ENCODE results near the gene GPR171.
"Not testable (repeated sequence)": the region's sequence is repeated elsewhere in the genome, so short reads cannot be mapped to it uniquely, and the experiment has no call there.

GPR171 gene

GRCh38 chr3:151203051-151203420 is at the start of gene GPR171:
Gene GPR171, minus strand, starts transcription at chr3:151203216. Its CDS starts 3,830 bp downstream, at chr3:151199386.
- peak; percentile 41 for DNase-seq (ENCODE audit: low read depth)

- DNase-seq (ENCODE audit: low read depth), result no peak
Observed at GRCh38 chr3:151248772-151249337, 45.8 kb upstream of the GPR171 start.

DNA sequence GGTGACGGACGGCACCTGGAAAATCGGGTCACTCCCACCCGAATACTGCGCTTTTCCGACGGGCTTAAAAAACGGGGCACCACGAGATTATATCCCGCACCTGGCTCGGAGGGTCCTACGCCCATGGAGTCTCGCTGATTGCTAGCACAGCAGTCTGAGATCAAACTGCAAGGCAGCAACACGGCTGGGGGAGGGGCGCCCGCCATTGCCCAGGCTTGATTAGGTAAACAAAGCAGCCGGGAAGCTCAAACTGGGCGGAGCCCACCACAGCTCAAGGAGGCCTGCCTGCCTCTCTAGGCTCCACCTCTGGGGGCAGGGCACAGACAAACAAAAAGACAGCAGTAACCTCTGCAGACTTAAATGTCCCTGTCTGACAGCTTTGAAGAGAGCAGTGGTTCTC is 39.0 kb upstream of the GPR171 start:
- not testable (repeated sequence) for DNase-seq (ENCODE audit: low read depth)

DNA sequence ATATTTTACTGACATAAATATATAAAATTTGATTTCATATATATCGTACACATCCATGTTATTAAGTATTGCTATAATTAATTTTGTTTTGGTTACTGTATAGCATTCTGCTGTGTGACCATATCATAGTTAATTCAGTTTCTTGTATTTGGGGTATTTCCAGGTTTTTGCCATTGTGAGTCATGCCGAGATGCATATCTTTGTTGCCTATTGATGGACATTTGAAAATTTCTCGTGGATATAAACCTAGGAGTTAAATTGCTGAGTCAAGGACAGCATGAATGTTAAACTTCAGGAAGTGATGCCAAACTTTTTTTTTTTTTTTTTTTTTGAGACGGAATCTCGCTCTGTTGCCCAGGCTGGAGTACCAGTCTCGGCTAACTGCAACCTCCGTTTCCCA is 33.7 kb upstream of the GPR171 start:
- no peak for DNase-seq (ENCODE audit: low read depth)

- DNase-seq (ENCODE audit: low read depth), result no peak
Observed at GRCh38 chr3:151236316-151236715, 33.3 kb upstream of the GPR171 start.

- no peak for DNase-seq (ENCODE audit: low read depth)
Observed at GRCh38 chr3:151234825-151235224, 31.8 kb upstream of the GPR171 start.

- DNase-seq (ENCODE audit: low read depth), result no peak
Observed at GRCh38 chr3:151232991-151233390, 30.0 kb upstream of the GPR171 start.

DNA sequence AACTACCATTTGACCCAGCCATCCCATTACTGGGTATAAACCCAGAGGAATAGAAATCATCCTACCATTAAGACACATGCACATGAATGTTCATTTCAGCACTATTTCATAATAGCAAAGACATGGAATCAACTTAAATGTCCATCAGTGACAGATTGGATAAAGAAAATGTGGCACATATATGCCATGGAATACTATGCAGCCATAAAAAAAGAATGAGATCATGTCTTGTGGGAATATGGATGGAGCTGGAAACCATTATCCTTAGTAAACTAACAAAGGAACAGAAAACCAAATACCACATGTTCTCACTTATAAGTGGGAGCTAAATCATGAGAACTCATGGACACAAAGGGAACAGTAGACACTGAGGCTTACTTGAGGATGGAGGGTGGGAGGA is 29.4 kb upstream of the GPR171 start:
- not testable (repeated sequence) for DNase-seq (ENCODE audit: low read depth)

- no peak for DNase-seq (ENCODE audit: low read depth)
Observed at GRCh38 chr3:151230646-151231045, 27.6 kb upstream of the GPR171 start.

DNA sequence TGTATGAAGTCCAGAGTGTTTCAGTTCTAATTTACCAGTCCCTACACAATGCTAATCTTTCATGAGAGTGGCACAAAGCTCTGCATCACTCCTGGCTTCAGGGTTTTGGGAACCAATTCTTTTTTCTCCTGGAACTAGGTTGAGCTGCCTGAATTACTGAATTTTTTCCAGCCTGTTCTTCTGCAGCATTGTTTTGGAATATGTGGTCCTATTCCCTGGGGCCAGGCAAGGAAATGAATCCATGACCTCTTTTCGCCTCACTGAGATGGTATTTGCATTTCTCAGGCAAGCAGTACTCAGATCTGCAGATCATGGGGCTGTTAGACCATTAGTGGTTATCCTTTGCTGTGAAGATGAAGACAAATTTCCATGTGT is 25.6 kb upstream of the GPR171 start:
- no peak for DNase-seq (ENCODE audit: low read depth)

DNA sequence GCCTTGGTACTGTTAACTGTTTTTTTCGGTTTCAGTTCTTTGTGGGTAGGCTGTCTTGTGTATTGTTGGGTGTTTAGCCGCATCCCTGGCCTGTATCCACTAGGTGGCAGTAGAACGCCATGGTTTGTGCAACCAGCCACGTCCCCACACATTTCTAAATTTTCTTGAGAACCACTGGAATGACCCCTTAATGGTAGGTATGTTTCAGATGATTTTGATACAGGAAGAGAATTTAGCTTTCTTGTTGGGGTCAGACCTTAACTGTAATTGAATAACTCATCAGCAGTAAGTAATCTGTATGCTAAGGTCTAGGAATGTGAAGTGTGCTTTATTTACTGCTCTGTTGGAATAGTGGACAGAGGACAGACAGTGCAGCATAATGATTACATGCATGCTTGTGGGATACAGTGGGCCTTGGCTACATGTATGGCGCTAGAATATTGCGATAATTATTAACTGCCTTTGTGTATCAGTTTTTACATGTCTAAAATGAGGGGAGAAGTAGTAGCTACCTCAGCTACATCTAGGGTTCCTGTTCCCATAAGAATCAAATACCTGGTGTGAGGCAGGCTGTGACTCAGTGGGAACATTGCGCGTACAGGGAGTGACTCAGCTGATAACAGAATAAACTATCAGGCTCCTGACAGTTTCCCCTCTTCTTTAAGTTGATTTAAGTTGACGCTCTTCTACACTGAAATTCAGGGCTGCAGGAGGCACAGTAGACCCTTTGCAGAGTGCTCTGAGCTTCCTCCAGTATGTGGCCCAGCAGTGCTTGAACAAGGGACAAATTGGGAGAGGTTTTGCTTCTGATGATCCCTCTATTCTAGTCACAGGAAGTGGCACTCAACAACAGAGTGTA is 25.0 kb upstream of the GPR171 start:
- DNase-seq (ENCODE audit: low read depth), result peak; percentile 56

DNA sequence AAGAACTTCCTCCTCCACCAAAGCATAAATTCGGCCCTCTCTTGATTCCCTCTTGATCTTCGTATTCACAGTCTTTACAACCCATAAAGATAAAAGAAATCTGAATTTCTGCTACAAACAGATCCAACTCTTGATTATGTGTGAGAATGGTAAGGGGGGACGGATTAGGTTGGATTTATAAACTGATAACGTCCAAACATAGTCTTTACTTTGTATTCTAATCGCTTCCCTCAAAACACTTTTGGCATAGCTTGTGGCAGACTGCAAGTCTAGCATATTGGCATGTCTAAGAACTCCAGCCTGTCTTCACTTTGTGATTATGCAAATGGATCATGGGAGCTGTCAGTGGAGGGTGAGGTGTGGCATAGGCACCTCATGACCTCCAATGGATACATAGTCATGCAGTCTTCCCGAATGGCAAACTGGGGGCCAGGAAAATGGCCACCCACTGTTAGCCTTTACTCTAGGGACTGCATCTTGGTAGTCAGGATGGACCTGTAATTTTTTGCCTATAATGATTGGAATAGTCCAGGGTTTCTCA is 24.3 kb upstream of the GPR171 start:
- no peak for DNase-seq (ENCODE audit: low read depth)

DNA sequence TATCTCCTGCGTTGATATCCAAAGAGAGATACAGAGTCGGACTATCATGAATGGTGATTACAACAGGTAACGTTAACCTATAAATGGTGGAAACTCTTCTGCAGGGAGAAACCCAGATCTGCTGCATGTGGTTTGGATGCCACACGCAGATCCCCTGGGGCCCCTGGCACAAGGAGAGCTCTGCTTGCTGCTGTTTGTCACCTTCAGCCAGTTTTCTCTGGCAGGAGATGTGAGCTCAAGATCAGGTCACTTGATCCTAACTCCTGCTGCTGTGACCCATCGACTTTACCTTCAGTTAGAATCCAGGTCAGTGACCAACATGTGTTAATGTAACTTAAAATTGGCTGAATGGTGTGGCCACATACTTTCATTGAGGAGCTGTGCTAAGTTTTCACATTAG is 23.8 kb upstream of the GPR171 start:
- no peak for DNase-seq (ENCODE audit: low read depth)

GRCh38 chr3:151226088-151226563 is 23.1 kb upstream of the GPR171 start:
- no peak for DNase-seq (ENCODE audit: low read depth)

- DNase-seq (ENCODE audit: low read depth), result no peak
Observed at GRCh38 chr3:151225040-151225975, 22.3 kb upstream of the GPR171 start.

GRCh38 chr3:151224268-151224866 is 21.4 kb upstream of the GPR171 start:
- no peak for DNase-seq (ENCODE audit: low read depth)

DNA sequence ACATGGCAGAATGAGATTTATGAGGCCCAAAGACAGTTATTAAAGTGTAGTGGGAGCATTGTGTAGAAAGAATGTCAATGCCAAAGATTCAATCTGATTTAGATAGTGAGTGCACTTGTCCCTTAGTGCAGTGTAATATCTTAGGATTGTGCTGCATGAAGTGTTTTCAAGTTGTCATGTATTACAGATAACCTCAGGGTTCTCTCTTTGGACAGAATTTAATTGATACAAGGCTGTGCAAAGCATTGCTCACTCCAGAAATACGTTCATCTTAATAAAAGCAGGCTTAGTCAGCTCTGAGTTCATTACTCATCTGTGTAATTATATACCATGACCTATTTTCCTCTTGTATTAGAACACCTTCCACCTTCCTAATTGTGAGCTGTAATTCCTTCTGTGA is 16.0 kb upstream of the GPR171 start:
- no peak for DNase-seq (ENCODE audit: low read depth)

- no peak for DNase-seq (ENCODE audit: low read depth)
Observed at GRCh38 chr3:151218136-151218535, 15.1 kb upstream of the GPR171 start.

GRCh38 chr3:151216641-151217607 is 13.9 kb upstream of the GPR171 start:
- no peak for DNase-seq (ENCODE audit: low read depth)

GRCh38 chr3:151214459-151214858 is 11.4 kb upstream of the GPR171 start:
- no peak for DNase-seq (ENCODE audit: low read depth)

- no peak for DNase-seq (ENCODE audit: low read depth)
Observed at GRCh38 chr3:151213881-151214280, 10.9 kb upstream of the GPR171 start.

Measured in stimulated activated CD8-positive, alpha-beta memory T cell treated with anti-CD3 and anti-CD28 coated beads, Interleukin-12 subunit alpha, Interleukin-12 subunit beta, amount 100 ng/mL, for 4 hours (primary cell).